Measurements from ENCODE around the gene RPL19. TPM values are rescaled to one million over a fixed set of nuclear protein-coding genes. Genes with fewer than 3 reads are reported as not detected.

The RPL19 gene
- total RNA-seq, 6 donors from 2014 or later = 1,356 to 1,902 (median 1,599) TPM

DNA sequence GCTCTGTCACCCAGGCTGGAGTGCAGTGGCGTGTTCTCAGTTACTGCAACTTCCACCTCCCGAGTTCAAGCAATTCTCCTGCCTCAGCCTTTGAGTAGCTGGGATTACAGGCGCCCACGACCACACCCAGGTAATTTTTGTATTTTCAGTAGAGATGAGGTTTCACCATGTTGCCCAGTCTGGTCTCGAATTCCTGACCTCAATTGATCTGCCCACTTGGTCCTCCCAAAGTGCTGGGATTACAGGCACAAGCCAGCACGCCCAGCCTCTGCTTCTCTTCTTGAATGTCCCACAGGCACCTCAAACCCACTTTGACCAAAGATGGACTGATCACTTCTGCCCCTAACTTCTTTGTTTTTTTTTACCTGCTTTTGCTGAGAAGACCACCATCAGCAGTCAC, 29.5 kb upstream of the RPL19 start:
- no peak overlapping the region for H3K4me3 ChIP-seq
- no peak for TF ChIP-seq POLR2AphosphoS5 (IDR thresholded peaks at IDR 0.05)
- no peak for TF ChIP-seq POLR2A (IDR thresholded peaks at IDR 0.05)
- TF ChIP-seq EP300 (IDR thresholded peaks at IDR 0.05) = no peak
- TF ChIP-seq, protein P1, sequence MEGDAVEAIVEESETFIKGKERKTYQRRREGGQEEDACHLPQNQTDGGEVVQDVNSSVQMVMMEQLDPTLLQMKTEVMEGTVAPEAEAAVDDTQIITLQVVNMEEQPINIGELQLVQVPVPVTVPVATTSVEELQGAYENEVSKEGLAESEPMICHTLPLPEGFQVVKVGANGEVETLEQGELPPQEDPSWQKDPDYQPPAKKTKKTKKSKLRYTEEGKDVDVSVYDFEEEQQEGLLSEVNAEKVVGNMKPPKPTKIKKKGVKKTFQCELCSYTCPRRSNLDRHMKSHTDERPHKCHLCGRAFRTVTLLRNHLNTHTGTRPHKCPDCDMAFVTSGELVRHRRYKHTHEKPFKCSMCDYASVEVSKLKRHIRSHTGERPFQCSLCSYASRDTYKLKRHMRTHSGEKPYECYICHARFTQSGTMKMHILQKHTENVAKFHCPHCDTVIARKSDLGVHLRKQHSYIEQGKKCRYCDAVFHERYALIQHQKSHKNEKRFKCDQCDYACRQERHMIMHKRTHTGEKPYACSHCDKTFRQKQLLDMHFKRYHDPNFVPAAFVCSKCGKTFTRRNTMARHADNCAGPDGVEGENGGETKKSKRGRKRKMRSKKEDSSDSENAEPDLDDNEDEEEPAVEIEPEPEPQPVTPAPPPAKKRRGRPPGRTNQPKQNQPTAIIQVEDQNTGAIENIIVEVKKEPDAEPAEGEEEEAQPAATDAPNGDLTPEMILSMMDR (IDR thresholded peaks at IDR 0.05) = no peak
- no peaks in the 10 kb centered on the region for H3K9me3 ChIP-seq
- 63 to 67% methylated on average over 6 of the region's 6 CpGs for WGBS, 2 donors
- H3K4me1 ChIP-seq = peaks cover 3 to 19% (median 9%) of the 10 kb centered on the region in 4 donors
- peaks cover 0 to 6% (median 2%) of the 10 kb centered on the region in 4 donors for H3K36me3 ChIP-seq
- no peak for DNase-seq
- ATAC-seq (ENCODE audit: low FRiP score in 2 of 2) = no peak
- no peak overlapping the region for H3K27ac ChIP-seq
- peaks cover 0 to 1% (median under 1%) of the 10 kb centered on the region in 4 donors for H3K27me3 ChIP-seq

DNA sequence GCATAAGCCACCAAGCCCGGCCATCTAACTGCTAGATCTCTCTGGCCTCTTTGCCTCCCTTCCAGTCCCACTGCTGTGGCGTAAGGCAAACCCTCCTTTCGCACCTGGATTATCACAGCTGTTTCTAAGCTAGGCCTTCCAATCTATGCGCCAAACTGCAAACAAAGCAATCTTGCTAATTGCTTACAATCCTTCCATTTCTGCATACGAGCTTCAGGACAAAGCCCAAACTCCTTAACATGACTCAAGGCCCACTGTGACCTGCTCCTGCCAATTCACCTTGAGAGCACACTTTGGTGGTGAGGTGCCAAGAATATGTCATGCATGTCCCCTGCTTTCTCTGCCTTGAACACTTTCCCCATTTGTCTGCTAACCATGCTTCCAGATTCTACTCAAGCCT, 28.1 kb upstream of the RPL19 start:
- WGBS, 2 donors = 82 to 88% methylated on average over 5 of the region's 5 CpGs
- Histone ChIP-seq H3K27me3 (no peaks in the 10 kb centered on the region), H3K9me3 (no peaks in the 10 kb centered on the region), H3K4me3 (no peak overlapping the region), H3K4me1 (peaks cover 3 to 17% (median 7%) of the 10 kb centered on the region in 4 donors), H3K36me3 (peaks cover 0 to 16% (median 8%) of the 10 kb centered on the region in 4 donors), H3K27ac (no peak overlapping the region)
- TF ChIP-seq POLR2AphosphoS5 (IDR thresholded peaks at IDR 0.05) = no peak
- no peak for TF ChIP-seq EP300 (IDR thresholded peaks at IDR 0.05)
- TF ChIP-seq POLR2A (IDR thresholded peaks at IDR 0.05) = no peak
- TF ChIP-seq, protein P1 (IDR thresholded peaks at IDR 0.05) = no peak
- no peak for DNase-seq
- ATAC-seq (ENCODE audit: low FRiP score in 2 of 2) = no peak

DNA sequence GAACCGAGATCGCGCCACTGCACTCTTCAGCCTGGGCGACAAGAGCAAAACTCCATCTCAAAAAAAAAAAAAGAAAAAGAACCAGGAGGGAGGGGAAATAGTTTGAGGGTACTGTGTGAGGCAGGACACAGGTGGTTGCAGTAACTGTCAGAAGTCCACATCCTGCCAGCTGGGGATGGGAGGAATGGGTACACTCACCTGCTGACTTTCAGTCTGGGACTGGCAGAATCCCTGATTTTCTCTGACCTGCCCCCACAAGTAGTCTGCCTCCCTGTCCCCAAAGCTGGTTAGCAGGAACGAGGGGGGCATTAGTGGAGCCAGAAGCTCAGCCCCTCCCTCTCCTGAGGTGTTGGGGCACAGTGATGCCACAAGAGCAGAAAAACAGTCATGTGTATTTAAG, 27.0 kb upstream of the RPL19 start:
- DNase-seq (no peak), ATAC-seq (ENCODE audit: low FRiP score in 2 of 2) (no peak)
- Histone ChIP-seq H3K27me3 (no peaks in the 10 kb centered on the region), H3K4me3 (no peak overlapping the region), H3K36me3 (peaks cover 0 to 27% (median 18%) of the 10 kb centered on the region in 4 donors), H3K4me1 (peaks cover 5 to 9% (median 6%) of the 10 kb centered on the region in 4 donors), H3K9me3 (no peaks in the 10 kb centered on the region), H3K27ac (no peak overlapping the region)
- 60 to 80% methylated on average over 4 to 5 of the region's 5 CpGs for WGBS, 2 donors
- TF ChIP-seq POLR2AphosphoS5 (IDR thresholded peaks at IDR 0.05) (no peak), EP300 (IDR thresholded peaks at IDR 0.05) (no peak), POLR2A (IDR thresholded peaks at IDR 0.05) (peak in 1 of 4 donors; percentile 10)

DNA sequence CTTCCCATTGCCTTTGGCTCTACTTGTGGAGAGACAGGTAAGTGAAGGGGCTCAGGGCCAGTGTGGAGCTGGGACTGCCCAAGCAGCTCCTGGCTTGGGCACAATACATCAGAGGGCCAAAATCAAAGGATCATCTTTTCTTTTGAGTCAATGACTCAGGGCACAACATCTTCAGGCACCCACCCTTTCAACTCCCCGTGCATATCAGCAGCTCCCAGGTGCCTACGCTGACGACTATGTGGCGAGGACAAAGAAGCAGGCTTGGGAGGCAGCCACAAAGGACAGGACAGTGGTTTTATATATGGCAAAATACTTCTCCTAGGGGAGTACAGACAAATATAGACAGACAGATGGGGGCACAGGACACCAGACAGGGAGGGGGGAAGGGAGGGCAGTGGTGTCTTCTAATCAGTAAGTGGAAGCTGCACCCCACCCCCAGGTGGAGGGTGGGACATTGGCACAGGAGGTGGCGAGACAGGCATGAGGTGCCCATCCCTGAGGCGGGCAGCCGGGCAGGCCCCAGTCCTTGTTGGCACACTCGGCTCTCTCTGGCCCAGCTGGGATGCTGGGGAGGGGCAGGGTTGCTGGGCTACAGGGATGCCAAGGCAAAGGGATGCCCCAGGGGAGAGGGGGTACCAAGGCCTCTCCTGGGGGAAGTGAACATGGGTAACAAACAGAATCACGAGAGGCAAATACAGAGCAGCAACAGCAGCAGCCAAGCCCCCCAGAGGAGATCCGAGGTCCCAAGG, 26.4 kb upstream of the RPL19 start:
- peak in 1 of 2 donors; percentile 62 for DNase-seq
- no peak overlapping the region for H3K27ac ChIP-seq
- TF ChIP-seq, protein P1 (IDR thresholded peaks at IDR 0.05) = no peak
- TF ChIP-seq POLR2AphosphoS5 (IDR thresholded peaks at IDR 0.05) (no peak), EP300 (IDR thresholded peaks at IDR 0.05) (no peak), POLR2A (IDR thresholded peaks at IDR 0.05) (no peak)
- no peaks in the 10 kb centered on the region for H3K9me3 ChIP-seq
- H3K4me3 ChIP-seq = no peak overlapping the region
- peaks cover 6 to 12% (median 9%) of the 10 kb centered on the region in 4 donors for H3K4me1 ChIP-seq
- 68 to 76% methylated on average over 10 of the region's 10 CpGs for WGBS, 2 donors
- peaks cover 0 to 27% (median 18%) of the 10 kb centered on the region in 4 donors for H3K36me3 ChIP-seq
- no peak for ATAC-seq (ENCODE audit: low FRiP score in 2 of 2)
- no peaks in the 10 kb centered on the region for H3K27me3 ChIP-seq

DNA sequence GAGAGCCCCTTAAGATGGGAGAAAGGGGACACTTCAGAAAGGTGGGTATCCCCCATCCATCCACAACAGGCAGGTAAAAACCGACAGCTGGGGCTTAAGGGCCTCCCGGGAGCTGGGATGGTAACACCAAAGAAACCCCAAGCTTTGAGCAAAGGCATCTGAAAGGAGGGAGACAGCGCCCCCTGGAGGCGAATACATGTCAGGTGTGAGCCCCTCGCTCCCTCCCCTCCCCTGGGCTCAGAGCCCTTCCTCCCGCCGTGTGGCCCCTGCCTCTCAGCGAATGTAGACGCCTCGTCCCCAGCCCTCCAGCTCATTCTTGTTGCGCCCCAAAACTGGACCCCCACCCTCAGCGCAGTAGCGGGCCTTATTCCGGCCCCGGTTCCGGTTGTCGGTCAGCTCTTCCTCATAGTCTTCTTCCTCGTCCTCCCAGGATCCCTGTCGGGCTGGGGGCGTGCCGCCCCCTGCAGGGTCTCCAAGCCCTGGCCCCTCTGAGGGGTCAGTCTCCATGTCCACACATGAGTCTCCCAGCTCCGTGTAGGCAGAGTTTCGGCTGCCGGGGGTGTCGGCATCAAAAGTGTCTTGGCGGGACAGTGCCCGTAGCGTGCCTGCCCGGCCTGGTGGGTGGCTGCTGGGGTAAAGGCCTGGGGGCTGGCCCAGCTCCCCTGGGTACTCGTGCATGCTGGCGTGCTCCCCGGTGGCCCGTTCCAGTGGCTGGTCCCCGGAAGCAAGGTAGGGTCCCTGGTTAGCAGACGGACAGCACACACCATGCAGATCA, 25.0 kb upstream of the RPL19 start:
- DNase-seq = peak; percentile 68 to 78
- Histone ChIP-seq H3K36me3 (peaks cover 0 to 35% (median 21%) of the 10 kb centered on the region in 4 donors), H3K4me1 (peaks cover 8 to 15% (median 9%) of the 10 kb centered on the region in 4 donors), H3K9me3 (no peaks in the 10 kb centered on the region), H3K4me3 (no peak overlapping the region), H3K27ac (no peak overlapping the region), H3K27me3 (no peaks in the 10 kb centered on the region)
- WGBS, 2 donors = 69 to 78% methylated on average over 17 to 34 of the region's 35 CpGs
- ATAC-seq (ENCODE audit: low FRiP score in 2 of 2) = peak; percentile 54 to 82
- TF ChIP-seq POLR2A (IDR thresholded peaks at IDR 0.05) = no peak
- TF ChIP-seq, protein P1 (IDR thresholded peaks at IDR 0.05) = peak; percentile 75 to 85 (median 82)
